D721Med (cell line): ENCODE results near the gene NUP93.

Experiments used
- DNase-seq: peaks from one replicate; pipeline ENCODE4 v3.0.0; 2011; ENCODE audit warnings: low spot score; ENCODE audit not compliant: insufficient read length
- FAIRE-seq: peaks from 2 replicates; lab custom pipeline; 2011; peaks lifted over from hg19 to GRCh38; lab: Jason Lieb, UNC
- TF ChIP-seq, protein P1 (sequence below): IDR thresholded peaks from 2 replicates; pipeline ENCODE4 v1.5.1; 2012; ENCODE audit warnings: mild to moderate bottlenecking, control low read depth; ENCODE audit not compliant: insufficient read depth; ENCODE audit errors: missing control alignments

The NUP93 gene

DNA sequence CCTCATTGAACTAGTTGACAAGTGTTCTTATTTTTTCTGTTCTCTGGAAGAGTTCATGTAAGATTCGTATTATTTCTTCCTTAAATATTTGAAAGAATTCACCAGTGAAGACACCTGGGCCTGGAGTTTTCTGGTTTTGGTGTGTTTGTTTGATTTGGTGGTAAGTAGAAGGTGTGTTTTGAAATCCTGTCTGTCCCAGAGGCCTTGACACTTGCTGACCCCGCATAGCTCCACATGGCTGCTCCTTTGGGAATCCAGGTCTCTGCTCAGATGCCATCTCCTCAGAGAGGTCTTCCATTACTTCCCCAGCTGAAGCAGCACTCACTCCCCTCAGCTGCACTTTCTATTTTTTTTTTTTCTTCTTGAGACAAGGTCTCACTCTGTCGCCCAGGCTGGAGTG, 5.7 kb upstream of the NUP93 start:
- FAIRE-seq (no peak), DNase-seq (no peak)
- TF ChIP-seq, protein P1, sequence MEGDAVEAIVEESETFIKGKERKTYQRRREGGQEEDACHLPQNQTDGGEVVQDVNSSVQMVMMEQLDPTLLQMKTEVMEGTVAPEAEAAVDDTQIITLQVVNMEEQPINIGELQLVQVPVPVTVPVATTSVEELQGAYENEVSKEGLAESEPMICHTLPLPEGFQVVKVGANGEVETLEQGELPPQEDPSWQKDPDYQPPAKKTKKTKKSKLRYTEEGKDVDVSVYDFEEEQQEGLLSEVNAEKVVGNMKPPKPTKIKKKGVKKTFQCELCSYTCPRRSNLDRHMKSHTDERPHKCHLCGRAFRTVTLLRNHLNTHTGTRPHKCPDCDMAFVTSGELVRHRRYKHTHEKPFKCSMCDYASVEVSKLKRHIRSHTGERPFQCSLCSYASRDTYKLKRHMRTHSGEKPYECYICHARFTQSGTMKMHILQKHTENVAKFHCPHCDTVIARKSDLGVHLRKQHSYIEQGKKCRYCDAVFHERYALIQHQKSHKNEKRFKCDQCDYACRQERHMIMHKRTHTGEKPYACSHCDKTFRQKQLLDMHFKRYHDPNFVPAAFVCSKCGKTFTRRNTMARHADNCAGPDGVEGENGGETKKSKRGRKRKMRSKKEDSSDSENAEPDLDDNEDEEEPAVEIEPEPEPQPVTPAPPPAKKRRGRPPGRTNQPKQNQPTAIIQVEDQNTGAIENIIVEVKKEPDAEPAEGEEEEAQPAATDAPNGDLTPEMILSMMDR = no peak

DNA sequence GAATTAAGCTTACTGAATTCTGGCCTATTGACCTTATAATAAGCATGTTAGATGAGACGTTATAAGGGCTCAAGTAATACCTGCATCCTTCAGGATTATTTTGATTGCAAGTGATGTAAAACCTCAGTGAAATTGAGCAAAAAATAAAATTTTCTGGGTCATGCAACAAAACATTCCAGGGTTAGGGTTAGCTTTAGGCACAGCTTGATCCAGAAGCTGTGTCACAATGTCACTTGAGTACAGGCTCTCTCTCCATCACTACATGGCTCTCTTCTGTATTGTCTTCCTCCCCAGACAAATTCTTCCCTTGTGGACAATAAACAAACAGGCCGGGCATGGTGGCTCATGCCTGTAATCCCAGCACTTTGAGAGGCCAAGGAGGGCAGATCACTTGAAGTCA, 3.6 kb upstream of the NUP93 start:
- FAIRE-seq (no peak), DNase-seq (no peak)
- TF ChIP-seq, protein P1 = no peak

DNA sequence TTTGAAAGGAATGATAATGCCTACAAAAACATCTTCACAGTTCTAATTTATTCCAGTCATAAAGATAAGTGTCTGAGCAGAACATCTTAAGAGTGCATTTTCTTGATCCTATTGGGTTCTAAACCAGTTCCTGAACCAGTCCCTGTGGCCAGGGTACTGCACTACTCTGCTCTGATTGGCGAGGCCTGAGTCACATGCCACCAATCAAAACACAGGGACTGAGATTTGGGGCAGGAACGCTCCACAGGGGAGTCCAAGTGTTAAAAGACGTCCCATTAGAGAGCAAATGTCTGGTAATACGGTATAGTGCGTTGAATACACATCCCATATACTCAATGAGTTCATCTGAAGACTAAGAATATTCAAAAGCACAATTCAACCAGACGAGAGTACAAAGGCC, 3.0 kb upstream of the NUP93 start:
- TF ChIP-seq, protein P1 = no peak
- FAIRE-seq = no peak

DNA sequence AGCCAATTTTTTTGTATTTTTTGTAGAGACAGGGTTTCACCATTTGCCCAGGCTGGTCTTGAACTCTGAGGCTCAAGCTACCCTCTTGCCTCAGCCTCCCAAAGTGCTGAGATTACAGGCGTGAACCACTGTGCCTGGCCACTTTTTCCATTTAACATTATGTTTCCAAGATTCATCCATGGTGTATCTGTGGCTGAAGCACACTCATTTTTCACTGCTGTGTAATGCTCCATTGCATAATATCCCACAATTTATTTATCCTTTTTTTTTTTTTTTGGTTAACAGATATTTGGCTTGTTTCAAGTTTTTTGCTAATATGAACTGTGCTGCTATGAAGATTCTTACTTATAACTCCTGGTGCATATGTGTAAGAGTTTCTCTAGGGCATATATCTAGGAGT, 1.9 kb upstream of the NUP93 start:
- DNase-seq (no peak), FAIRE-seq (no peak)
- TF ChIP-seq, protein P1 = no peak

More for the DNA sequence above, 3.0 kb upstream of the NUP93 start:
- DNase-seq = no peak

DNA sequence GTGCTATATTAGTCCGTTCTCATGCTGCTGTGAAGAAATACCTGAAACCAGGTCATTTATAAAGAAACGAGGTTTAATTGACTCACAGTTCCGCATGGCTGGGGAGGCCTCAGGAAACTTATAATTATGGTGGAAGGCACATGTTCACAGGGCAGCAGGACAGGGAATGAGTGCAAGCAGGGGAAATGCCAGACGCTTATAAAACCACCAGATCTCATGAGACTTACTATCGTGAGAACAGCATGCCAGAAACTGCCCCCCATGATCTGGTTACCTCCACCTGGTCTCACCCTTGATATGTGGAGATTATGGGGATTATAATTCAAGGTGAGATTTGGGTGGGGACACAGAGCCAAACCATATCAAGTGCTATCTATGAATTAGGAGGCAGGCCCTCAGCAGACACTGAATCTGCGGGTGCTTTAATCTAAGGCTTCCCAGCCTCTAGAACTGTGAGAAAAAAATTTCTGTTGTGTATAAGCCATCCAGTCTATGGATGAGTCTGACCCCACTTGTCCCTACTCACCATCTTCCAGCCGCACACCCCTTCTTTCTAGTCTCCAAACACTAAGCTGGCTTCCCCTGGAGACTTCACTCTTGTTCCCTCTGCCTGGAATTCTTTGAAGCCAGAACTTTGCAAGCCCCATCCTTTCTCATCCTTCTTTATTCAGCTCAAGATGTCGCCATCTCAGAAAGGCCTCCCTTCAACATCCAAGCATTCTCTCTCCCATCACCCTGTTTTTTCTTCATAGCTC, 772 bp upstream of the NUP93 start:
- FAIRE-seq (no peak), DNase-seq (no peak)
- TF ChIP-seq, protein P1 = no peak

DNA sequence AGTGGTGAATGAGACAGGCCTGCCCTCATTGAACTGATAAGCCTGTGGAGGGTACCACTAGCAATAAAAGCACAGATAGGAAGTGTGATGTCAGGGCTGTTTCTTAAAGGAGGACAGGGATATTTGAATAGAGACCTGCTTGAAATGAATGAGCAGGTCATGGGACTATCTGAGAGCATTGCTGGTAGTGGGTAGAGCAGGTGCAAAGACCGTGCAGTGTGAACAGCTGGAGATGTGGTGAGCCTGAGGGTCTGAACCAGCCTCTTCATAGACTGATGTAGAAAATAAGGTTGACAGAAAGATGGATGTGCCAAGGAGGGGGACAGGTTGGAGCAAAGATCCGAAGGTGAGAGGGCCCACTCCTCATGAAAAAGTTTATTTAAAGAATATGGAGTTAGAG, 2.4 kb downstream of the NUP93 start:
- TF ChIP-seq, protein P1 = no peak
- DNase-seq = no peak
- no peak for FAIRE-seq

DNA sequence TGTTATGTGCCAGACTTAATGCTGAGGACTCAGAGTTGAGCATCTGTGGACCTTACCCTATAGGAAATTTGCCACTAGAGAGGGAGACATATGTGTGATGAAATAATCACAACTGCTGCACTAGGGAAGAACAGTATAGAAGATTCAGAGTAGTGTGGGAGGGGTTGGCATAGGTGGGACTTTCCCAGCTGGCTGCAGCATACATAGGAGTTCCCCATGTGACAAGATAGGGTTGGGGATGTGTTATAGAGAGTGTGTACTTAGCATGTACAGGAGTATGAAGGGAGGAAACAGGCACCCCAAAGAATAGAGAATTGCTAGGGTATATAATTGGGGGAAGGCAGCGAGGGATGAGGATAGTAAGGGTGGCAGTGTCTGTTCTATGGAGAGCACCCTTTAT, 2.9 kb downstream of the NUP93 start:
- no peak for FAIRE-seq
- no peak for DNase-seq
- TF ChIP-seq, protein P1 = no peak
